Omental fat pad (tissue), 4 donors: ENCODE measurements around the gene CMC1. TPM values are rescaled to one million over a fixed set of nuclear protein-coding genes. Genes with fewer than 3 reads are reported as not detected.

Experiments
- ATAC-seq: fragments of 150-250 bp; one replicate; pipeline ENCODE4 v1.9.1; 2016; ENCODE audit warnings: mild to moderate bottlenecking, moderate library complexity; ENCODE audit not compliant: low FRiP score
- DNase-seq: peaks from one replicate; pipeline ENCODE4 v3.0.0-alpha.2; 2019; ENCODE audit warnings: low spot score
- CTCF ChIP-seq, 3 donors: fragments of 450-650 bp; IDR thresholded peaks; one replicate each; pipeline ENCODE4 v1.5.1; 2016 to 2017; ENCODE audit warnings: antibody characterized with exemption in 3 of 3, mild to moderate bottlenecking in 3 of 3, moderate library complexity in 2 of 3
- total RNA-seq, 4 donors: library from RNA; depleted of rRNA; stranded (reverse); fragments of >200 nt; gene quantifications; one replicate each; pipeline ENCODE4 v1.1.0, GENCODE V29; 2016

The CMC1 gene
- total RNA-seq, 4 donors from 2014 or later, result 6.0 to 15.8 (median 10.1) TPM

DNA sequence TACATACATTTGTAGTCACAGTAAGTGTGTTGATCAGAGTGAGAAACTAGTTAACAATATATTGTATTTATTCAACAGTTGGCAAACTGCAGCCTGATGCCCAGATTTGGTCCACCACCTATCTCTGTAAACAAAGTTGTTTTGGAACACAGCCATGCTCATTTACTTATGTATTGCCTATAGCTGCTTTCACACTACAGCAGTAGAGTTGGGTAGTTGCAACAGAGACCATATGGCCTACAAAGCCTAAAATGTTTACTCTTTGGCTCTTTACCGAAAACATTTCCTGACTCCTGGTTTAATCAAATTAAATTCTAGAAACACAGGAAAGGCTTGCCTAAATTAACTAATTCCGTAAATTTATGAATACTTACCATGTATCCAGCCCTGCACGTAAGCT lies 39.4 kb downstream of the CMC1 start:
- ATAC-seq (no peak), DNase-seq (no peak)
- TF ChIP-seq CTCF (IDR thresholded peaks at IDR 0.05), result no peak

- ATAC-seq (no peak), DNase-seq (no peak)
- TF ChIP-seq CTCF (IDR thresholded peaks at IDR 0.05), result no peak
Observed at GRCh38 chr3:28286595-28286994, 45.2 kb downstream of the CMC1 start.

DNA sequence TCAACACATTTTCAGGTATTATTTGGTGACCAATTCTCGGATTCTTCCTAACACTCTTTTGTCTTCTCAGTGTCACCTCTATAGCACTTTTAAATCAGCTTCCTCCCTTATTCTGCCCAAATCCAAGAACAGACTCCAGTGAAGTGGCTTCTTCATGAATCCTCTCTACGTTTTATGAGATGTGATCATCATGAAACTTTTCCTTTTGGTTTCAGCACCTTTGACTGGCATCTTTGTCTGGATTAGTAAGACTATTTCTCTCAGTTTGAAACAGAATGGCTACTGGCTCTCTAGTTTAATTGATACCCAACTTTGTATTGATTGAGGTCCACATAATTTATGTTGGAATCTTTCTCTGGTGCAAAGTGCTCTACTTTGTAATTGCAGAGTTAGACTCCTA lies 45.6 kb downstream of the CMC1 start:
- no peak for DNase-seq
- TF ChIP-seq CTCF (IDR thresholded peaks at IDR 0.05), result no peak
- ATAC-seq, result no peak

DNA sequence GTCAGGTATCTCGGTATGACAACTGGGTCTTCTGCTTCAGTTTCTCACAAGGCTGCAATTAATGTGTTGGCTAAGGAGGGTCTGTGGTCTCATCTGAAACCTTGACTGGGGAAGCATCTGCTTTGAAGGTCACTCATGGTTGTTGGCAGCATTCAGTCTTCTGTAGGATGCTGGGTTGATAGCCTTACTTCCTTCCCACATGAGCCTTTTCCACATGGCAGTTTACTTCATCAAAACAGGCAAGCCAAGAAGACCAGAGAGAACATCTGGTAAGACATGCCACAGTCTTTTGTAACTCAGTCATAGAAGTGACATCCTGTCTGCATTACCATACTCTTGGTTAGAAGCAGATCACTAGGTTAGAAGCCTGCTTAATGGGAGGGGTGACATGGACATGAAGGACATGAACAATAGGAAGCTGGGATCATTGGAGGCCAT lies 49.5 kb downstream of the CMC1 start:
- ATAC-seq (no peak), DNase-seq (no peak)
- TF ChIP-seq CTCF (IDR thresholded peaks at IDR 0.05), result no peak

- ATAC-seq (no peak), DNase-seq (no peak)
- TF ChIP-seq CTCF (IDR thresholded peaks at IDR 0.05), result no peak
Observed at GRCh38 chr3:28291577-28291976, 50.2 kb downstream of the CMC1 start.

DNA sequence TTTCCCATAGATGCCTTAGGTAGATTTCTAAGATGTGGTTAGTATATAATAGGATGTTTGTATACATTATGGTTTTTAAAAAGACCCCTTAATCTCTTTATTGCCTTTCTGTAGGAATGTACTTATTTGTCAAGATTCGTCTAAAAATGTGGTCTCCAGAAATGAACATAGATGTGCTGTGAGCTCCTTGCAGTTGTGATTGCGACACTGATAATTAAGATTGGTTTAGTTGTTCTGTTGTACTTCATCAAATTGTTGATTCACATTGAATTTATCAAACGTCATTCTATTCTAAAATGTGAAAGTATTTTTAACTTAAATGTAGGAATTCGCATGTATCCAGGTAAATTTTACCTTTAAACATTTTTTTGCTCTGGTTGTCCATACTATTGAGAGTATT lies 51.2 kb downstream of the CMC1 start:
- TF ChIP-seq CTCF (IDR thresholded peaks at IDR 0.05), result no peak

DNA sequence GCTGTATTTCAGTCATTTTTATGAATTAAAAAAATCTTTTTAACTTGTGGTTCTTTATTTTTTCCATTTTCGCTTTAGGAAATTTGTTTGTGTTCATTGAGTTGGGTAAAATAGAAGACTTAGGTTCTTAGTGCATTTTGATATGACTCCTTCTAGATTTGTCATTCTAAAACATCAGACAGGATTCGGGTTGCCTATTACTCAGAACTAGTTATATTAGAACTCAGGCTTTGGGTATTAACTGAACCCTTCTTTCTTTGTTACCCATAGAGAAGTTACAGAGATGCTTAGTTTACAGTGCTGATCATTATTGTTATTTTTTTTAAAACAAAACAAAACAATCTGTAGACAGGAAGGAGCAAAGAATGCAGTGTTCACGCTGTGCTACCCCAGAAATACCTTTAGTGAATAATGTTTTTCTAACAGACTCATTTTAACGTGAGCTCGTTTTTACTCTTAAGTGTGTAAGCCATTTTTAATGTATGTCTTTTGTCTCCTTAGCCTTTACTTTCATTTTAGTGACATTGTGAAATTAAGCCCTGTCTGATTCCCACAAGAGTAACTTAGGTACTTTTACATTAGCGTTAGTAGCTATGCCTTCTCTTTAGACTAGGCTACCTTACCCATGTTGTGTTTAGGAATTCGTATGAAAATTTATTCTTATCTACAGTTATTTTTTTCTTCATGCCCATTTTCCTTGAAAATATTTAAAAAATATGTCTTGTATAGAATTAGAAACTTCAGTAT lies 53.4 kb downstream of the CMC1 start:
- no peak for ATAC-seq
- TF ChIP-seq CTCF (IDR thresholded peaks at IDR 0.05), result no peak
- no peak for DNase-seq

More for the DNA sequence above, 51.2 kb downstream of the CMC1 start:
- no peak for DNase-seq
- no peak for ATAC-seq
